ENCODE measurements around the gene DLG5.

- TF ChIP-seq, protein P1, sequence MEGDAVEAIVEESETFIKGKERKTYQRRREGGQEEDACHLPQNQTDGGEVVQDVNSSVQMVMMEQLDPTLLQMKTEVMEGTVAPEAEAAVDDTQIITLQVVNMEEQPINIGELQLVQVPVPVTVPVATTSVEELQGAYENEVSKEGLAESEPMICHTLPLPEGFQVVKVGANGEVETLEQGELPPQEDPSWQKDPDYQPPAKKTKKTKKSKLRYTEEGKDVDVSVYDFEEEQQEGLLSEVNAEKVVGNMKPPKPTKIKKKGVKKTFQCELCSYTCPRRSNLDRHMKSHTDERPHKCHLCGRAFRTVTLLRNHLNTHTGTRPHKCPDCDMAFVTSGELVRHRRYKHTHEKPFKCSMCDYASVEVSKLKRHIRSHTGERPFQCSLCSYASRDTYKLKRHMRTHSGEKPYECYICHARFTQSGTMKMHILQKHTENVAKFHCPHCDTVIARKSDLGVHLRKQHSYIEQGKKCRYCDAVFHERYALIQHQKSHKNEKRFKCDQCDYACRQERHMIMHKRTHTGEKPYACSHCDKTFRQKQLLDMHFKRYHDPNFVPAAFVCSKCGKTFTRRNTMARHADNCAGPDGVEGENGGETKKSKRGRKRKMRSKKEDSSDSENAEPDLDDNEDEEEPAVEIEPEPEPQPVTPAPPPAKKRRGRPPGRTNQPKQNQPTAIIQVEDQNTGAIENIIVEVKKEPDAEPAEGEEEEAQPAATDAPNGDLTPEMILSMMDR (IDR thresholded peaks at IDR 0.05), result no peak
- TF ChIP-seq POLR2A (IDR thresholded peaks at IDR 0.05), result no peak
These were observed 44.6 kb upstream of the DLG5 start for GRCh38 chr10:77970869-77971803.

Data from Peyer's patch (tissue), 4 donors.